Measurements from ENCODE around the gene HEPACAM. TPM values are rescaled to one million over a fixed set of nuclear protein-coding genes. Genes with fewer than 3 reads are reported as not detected.

Gene HEPACAM
- total RNA-seq, 1 experiment from 2014 or later = not detected

GRCh38 chr11:124950601-124951330, 14.9 kb upstream of the HEPACAM start:
- Histone ChIP-seq H2AFZ (ENCODE audit: low read length) (no peak overlapping the region), H4K8ac (replicated peaks; ENCODE audit: insufficient read length, low read depth, low read length) (no peak overlapping the region), H3K27me3 (ENCODE audit: insufficient read depth, low read length) (no peaks in the 10 kb centered on the region), H4K91ac (ENCODE audit: insufficient read length, low read depth, low read length) (no peak overlapping the region), H4K20me1 (ENCODE audit: control insufficient read depth, insufficient read depth, insufficient read length) (no peaks in the 10 kb centered on the region), H4K5ac (ENCODE audit: insufficient read length, low read depth, low read length) (no peak overlapping the region), H3K27ac (ENCODE audit: insufficient read length, low read depth, low read length) (no peak overlapping the region), H3K79me1 (ENCODE audit: insufficient read depth, low read depth, low read length, poor library complexity, severe bottlenecking) (no peaks in the 10 kb centered on the region), H3K9ac (ENCODE audit: extremely low read depth, insufficient read length, low read length) (no peak overlapping the region), H2BK12ac (ENCODE audit: insufficient read length, low read depth, low read length) (no peak overlapping the region), H3K4me1 (ENCODE audit: insufficient read depth, low read length) (no peaks in the 10 kb centered on the region; the same call in 1 of the 2 replicates), H3T11ph (ENCODE audit: low read length) (no peak overlapping the region), H2BK15ac (ENCODE audit: low read depth, low read length) (no peak overlapping the region), H3K23ac (ENCODE audit: insufficient read length, low read depth, low read length) (no peak overlapping the region), H3K18ac (ENCODE audit: insufficient read length, low read depth, low read length) (no peak overlapping the region), H2AK5ac (ENCODE audit: insufficient read length, low read length) (no peak overlapping the region), H2BK20ac (ENCODE audit: low read depth, low read length, poor library complexity, severe bottlenecking) (no peak overlapping the region), H3K9me3 (ENCODE audit: control insufficient read depth, low read depth, low read length) (no peaks in the 10 kb centered on the region), H3K4me2 (ENCODE audit: insufficient read depth, insufficient read length, low read length) (no peak overlapping the region), H3K14ac (ENCODE audit: insufficient read depth, low read length) (no peak overlapping the region), H2BK120ac (ENCODE audit: low read depth, low read length, poor library complexity, severe bottlenecking) (no peak overlapping the region), H3K56ac (ENCODE audit: insufficient read length, low read depth, low read length) (no peak overlapping the region), H2BK5ac (ENCODE audit: insufficient read length, low read length) (no peak overlapping the region), H3K4ac (ENCODE audit: low read depth, low read length) (no peak overlapping the region), H3K79me2 (ENCODE audit: insufficient read depth, low read length) (no peaks in the 10 kb centered on the region), H3K23me2 (ENCODE audit: insufficient read length, low read depth, low read length, poor library complexity, severe bottlenecking) (peaks cover 8% of the 10 kb centered on the region)
- no peak for DNase-seq
- Mint-ChIP-seq H3K27me3 (ENCODE audit: low read depth) (peaks cover 25% of the 10 kb centered on the region), H3K36me3 (ENCODE audit: insufficient read depth in 1 of 3, low read depth in 3 of 3) (no peaks in the 10 kb centered on the region; a peak in 1 of 7 replicates), H3K27ac (no peak overlapping the region), H3K9me3 (peaks cover 0 to 7% of the 10 kb centered on the region in 2 experiments; a peak in 2 of 5 replicates), H3K4me3 (no peak overlapping the region), H3K4me1 (no peaks in the 10 kb centered on the region)
- TF ChIP-seq CTCF (conservative IDR thresholded peaks at IDR 0.05) = no peak

Data from H9 (cell line).